ENCODE data around the gene C14orf132.
"Not testable (repeated sequence)": the region's sequence is repeated elsewhere in the genome, so short reads cannot be mapped to it uniquely, and the experiment has no call there.

The C14orf132 gene

DNA sequence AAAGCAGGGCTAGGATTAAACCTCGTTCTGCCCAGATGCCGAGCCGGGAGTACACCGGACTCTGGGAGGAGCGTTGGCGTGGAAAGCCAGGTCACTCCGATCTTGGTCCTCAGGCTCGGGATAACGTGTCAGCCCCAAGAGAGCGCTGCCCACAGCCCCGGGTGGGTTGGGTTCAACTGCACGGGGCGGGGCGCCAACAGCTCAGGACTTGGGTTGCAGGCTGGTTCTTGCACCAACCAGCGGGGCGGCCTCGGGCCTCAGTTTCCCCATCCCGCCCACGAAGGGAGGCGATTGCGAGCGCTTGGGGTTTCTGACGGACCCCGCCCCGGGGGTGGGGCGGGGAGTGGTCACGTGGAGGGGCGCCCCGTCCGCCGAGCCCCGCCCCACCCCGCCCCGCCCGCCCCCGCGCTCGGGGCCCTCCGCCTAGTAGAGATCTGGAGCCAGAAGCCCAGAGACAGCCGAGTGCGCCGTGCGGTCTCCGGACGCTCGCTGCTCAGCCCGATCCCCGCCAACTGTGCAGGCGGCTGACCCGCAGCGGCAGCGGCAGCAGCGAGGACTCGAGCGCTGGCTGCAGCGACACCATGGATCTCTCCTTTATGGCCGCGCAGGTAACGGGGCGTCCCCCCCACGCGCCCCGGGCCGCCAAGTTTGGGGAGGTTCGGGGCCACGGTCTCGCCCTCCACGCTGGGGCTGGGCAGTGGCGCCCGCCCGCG lies at the start of gene C14orf132:
TSS of gene C14orf132 (plus strand) at position 443 of the 713 bp plus-strand sequence. CDS start at position 582, 139 bp downstream.
- DNase-seq (ENCODE audit: low read depth) = peak; percentile 15

DNA sequence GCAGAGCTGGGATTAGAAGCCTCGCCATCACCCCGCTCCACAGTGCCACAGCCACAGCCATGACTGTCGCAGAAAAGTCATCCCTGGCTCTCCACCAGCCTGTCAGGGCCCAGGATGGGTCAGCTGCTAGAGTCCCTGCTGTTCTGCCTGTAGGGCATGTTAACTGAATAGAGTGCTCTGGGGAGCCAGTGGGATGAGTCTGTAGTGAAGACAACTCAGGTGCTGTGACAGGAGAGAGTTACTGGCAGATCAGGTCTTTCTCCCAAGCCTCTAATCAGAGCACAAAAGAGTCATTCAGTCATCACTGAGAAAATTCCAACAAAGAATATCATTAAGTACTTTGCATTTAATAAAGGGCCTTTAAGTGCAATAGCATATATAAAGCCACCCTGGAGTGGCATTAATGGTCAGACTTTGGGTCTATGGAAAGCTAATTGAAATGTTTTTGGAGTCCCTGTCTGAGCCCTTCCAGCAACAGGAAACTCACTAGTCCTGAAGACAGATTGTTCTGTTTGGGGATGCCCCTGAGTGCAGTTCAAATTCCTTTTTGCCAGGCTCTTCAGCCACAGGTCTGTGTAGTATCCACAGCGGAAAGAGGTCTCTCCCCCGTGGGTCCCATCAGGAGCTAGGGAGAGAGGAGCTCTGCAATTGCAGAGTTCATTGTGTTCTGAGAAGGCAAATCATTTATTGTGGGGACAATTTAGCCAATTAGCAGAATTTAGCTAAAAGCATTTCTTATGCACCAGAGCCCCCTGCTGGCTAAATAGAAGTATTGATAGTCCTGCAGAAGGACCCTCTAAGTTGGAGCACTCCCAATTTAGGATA lies 45.2 kb upstream of the C14orf132 start:
- DNase-seq (ENCODE audit: low read depth) = peak; percentile 21

DNA sequence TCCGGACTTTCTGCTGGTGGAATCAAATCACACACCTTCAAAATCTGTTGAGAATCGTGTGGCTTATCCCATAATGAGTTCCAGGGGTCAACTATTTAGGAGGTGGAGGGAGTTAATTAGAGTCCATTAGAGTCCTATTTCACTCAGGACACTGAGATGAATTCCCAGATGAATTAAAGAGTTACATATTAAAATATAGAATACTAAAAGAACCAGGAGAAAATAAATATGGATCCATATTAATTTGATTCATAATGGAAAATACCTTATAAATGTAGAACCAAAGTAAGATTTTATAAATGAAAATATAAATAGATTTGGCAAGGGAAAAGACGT lies 44.6 kb upstream of the C14orf132 start:
- DNase-seq (ENCODE audit: low read depth) = no peak

DNA sequence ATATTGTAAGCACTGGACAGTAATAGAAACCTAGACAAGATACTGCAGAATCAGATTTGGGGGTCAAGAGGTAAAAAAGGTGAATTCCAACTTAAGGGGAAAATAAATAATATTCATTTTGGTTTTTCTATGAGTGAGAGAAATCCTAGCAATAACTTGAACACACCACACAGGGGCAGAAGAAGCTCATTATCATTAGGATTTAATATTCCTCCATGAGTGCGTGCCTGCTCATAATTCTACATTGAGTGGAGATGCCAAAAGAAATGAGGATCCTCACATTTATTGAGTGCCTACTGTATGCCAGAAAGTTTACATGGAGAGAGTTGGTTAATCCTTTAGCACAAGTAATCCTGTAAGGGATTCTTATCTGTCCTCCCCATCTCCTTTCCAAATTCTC lies 40.5 kb upstream of the C14orf132 start:
- peak; percentile 5 for DNase-seq (ENCODE audit: low read depth)

DNA sequence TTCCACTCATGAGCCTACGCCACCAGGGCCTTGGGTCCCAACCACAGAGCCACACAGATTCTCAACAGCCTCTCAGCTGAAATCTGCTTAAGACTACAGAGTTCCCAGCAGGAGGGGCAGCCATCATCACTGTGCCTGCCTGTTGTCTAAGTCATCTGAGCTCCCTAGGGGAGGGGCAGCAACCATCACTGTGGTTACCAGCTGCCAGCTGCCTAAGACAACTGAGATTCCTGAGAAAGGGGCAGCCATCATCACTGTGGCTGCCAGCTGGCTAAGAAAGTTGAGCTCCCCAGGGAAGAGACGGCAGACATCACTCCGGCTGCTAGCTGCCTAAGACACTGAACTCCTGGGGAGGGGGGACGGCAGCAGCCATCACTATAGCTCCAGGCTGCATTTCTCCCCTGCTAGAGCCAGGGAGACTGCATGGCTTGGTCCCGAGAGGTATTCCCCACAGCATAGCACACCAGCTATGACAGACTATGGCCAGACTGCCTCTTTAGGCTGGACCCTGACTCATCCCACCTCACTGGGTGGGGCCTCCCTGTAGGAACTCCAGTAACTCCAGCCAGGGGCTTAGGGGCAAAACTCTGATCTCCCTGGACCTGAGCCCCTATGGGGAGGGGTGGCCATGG lies 37.2 kb upstream of the C14orf132 start:
- peak; percentile 9 for DNase-seq (ENCODE audit: low read depth)

DNA sequence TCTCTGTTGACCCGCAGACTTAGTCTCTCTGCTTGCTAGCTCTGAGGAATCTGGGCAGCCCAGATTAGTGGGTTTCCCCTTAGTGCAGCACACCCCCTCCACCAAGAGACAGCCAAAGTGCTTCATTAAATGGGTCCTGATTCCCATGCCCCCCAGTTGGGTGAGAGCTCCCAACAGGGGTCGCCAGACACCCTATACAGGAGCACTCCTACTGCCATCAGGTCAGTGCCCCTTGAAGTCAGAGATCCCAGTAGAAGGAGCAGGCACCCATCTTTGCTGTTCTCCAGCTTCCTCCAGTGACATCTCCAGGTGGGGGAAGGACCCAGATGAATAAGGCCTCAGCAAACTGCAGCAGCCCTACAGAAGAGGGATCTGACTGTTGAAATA lies 36.7 kb upstream of the C14orf132 start:
- DNase-seq (ENCODE audit: low read depth) = no peak

DNA sequence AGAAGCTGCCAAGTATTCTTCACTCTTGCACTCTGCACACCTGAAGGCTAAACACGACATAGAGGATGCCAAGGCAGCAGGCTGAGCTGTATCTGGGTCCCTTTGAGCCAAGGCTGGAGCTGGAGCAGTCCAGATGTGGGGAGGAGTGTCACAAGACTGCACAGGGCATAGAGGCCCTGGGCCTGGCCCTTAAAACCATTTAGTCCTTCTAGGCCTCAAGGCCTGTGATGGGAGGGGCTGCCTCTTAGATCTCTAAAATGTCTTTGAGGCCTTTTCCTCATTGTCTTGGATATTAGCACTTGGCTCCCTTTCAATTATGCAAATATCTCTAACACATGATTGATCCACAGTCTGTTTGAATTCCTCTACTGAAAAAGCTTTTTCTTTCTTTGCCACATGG lies 28.0 kb upstream of the C14orf132 start:
- no peak for DNase-seq (ENCODE audit: low read depth)

DNA sequence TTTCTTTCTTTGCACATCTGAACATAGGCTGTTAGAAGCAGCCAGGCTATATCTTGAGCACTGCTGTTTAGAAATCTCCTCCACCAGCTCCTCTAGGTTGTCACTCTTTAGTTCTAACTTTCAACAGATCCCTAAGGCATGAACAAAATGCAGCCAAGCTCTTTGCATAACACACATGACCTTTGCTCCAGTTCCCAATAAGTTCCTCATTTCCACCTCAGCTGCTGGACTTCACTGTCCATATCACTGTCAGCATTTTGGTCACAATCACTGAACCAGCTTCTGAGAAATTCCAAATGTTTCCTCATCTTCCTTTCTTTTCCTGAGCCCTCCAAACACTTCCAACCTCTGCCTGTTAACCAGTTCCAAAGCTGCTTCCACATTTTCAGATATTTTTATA lies 27.6 kb upstream of the C14orf132 start:
- DNase-seq (ENCODE audit: low read depth) = no peak

DNA sequence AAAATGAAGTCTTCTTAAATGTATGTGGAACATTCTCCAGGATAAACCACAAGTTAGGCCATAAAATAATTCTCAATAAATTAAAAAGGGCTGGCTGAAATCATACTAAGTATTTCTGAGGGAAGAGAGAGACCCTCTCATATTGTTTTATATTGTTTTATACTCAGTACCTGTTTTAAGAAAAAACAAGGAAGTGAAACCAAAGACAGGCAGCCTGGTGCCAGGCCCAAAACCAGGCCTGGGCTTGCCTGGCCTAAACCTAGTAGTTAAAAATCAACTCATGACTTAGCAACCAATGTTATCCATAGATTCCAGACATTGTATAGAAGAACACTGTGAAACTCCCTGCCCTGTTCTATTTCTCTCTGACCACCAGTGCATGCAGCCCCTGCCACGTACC lies 26.4 kb upstream of the C14orf132 start:
- DNase-seq (ENCODE audit: low read depth) = not testable (repeated sequence)

DNA sequence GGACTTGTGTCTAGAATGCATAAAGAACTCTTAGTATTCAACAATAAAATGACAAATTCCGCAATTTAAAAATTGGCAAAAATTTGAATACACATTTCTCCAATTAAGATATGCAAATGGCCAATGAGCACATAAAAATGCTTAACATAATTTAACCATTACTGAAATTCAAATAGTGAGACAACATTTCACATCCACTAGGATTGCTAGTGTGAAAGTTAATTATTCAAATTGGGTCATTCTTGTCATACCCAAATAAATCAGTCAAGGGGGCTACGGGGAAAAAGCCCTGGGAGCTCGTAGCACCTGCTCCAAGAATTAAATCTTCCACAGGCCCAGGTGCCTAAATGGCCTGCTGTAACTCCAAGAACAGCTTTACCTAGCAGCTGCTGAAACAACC lies 25.0 kb upstream of the C14orf132 start:
- DNase-seq (ENCODE audit: low read depth) = no peak

DNA sequence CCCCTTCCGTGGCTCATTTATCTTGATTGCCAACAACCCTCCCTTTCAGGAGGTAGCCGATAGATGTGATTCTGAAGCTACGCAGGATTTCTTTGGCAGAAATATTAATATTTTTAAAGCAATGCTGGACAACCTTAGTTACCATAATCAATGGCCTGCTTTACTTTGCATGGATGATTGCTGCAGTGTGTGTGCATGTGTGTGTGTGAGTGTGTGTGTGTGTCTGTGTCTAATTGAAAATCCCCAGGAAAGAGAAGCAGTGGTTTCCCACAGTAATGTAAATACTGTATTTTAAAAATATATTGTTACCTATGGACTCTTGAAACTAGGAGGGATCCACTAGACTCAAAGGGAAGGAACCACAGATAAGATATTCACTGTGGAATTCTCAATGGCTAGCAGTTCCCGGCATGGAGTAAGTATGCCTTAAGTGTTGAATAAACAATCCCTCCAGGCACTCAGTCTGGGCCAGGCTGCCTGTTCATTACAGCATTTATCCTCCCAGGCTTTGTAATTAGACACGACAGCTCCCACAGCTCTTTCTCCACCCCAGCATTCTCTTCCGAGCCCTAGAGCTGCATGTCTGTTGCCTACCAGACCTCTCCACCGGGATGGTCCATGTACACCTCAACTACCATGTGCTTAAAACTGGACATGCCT lies 22.5 kb upstream of the C14orf132 start:
- DNase-seq (ENCODE audit: low read depth) = no peak

DNA sequence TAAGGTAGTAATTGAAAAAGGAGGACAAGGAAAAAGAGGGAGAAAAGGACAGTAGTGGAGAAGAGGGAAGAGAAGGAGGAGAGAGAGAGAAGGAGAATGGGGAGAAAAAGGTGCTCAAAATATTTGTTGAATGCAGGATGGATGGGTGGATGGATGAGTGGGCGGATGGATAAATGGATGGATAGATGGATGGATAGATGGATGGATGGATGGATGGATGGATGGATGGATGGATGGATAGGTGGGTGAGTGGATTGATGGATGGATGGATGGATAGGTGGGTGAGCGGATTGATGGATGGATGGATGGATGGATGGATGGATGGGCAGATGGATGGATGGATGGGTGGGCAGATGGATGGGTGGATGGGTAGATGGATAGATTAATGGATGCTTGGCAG lies 21.3 kb upstream of the C14orf132 start:
- no peak for DNase-seq (ENCODE audit: low read depth)

DNA sequence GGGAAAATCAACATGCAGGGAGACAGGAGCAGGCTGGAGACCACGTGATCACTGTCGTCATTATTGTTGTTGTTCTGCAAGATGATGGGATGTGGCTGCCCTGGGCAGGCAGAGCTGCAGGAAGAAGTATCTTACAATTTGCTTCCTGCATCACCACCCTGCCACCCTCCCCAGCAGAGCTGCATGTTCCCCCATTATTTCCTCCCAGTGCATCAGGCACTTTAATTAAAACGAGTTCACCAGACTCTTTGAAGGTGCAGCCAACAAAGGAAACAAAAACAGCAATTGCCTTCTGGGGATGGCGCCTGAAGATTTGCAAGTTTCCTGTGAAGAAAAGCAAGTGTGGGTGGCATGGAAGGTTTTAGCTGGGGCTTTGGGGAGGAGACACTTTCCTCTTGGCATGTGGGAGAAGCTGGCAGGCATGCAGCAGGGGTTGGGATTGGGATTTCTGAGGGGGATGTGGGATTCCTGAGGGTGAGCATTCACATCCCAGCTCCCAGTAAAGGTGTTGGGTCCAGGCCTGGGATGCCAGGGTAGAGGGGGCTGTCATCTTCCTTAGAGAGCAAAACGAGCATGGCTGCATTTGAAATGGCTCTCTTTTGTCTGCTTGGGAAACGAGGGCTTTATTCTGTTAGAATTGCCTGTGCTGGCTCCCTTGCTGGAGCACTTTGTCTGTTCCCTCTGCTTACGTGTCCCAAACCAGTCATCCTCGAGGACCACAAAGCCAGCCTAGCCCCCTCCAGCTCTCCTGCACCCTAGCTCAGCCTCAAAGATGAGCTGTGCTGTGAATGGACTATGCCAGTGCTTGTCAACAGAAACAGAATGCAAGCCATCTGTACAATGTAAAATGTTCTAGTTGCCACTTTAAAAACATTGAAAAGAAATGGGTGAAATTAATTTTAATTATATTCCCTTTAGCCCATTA lies 11.5 kb upstream of the C14orf132 start:
- no peak for DNase-seq (ENCODE audit: low read depth)

DNA sequence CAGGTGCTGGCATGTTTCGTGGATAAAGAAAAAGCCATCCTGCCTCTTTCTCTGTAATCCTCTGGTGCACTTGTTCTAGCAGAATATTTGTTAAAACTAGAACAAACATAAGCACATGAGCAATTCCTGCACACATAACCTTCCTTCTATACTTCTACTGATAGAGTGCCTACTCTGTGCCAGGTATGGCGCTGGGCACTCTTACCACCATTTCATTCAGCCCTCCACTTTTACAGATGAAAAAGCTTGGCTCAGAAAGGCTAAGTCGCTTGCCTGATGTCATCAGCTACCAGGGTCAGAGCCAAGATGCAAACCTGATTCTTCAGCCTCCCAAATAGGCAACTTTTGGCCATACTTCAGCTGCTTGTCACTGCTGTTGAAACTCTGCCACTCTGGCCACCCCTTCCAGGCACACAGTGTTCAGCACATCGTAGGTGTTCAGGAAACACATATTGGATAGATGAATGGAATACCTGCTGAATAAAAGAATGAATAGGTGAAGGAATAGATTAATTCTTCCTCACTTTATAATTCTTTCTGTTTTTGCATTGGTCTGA lies 10.0 kb upstream of the C14orf132 start:
- DNase-seq (ENCODE audit: low read depth) = no peak

DNA sequence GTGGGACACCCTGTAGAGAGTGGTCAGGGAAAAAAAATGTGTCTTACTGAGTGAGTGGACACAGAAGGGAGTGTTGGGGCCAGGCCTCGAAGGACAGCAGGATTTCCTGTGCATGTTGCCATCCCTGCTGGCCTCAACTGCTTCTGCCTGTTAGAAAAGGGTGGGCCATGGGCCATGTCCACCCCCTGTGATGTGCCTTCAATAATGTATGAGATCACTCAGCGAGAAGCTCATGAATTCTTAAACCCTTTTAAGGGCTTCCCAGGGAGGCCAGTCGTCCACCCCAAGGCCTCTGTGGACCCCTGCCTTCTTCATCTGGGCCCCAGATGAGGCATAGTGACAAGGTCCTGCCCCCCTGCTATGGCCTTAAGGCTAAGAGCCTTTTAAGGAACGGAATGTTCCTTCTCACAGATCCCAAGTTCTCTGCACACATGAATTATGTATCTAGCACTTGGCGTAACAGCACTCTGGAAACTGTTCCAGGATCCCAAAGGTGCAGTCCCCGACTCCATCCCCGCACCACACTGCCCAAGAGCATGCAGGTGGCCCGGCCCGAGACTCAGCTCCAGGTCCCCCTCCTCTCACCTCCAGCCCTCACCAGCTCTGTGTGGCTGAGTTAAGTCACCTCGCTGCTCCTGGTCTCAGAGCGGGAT lies 8.9 kb upstream of the C14orf132 start:
- no peak for DNase-seq (ENCODE audit: low read depth)

DNA sequence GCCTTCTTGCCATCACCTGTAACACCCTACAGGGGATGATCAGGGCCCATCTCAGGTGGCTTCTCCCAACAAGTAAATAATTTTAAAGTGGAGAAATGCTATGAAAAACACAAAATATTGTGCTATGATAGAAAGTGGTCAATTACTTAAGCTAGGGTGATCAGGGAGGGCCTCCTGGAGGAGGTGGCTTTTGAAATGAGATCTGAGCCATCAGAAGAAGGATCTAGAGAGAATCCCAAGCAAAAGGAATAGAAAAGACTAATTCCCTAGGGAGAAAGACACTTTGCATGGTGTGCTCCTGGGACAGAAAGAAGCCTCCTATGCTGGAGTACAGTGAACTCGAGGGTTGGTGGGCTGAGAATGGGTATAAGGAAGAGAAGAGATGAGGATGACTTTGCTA lies 7.5 kb upstream of the C14orf132 start:
- no peak for DNase-seq (ENCODE audit: low read depth)

DNA sequence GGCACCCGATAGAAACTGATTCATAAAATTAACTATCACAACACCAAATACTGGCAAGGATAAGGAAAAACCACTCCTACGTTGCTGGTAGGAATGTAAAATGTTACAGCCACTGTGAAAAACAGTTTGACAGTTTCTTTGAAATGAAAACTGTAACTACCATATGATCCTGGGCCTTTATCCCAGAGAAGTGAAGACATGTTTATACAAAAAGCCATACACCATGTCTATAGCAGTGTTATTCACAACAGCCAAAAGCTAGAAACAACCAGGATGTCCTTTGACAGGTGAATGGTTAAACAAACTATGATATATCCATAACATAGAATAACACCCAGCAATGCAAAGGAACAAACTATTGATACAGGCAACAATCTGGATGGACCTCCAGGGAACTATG lies 3.7 kb upstream of the C14orf132 start:
- DNase-seq (ENCODE audit: low read depth) = no peak

DNA sequence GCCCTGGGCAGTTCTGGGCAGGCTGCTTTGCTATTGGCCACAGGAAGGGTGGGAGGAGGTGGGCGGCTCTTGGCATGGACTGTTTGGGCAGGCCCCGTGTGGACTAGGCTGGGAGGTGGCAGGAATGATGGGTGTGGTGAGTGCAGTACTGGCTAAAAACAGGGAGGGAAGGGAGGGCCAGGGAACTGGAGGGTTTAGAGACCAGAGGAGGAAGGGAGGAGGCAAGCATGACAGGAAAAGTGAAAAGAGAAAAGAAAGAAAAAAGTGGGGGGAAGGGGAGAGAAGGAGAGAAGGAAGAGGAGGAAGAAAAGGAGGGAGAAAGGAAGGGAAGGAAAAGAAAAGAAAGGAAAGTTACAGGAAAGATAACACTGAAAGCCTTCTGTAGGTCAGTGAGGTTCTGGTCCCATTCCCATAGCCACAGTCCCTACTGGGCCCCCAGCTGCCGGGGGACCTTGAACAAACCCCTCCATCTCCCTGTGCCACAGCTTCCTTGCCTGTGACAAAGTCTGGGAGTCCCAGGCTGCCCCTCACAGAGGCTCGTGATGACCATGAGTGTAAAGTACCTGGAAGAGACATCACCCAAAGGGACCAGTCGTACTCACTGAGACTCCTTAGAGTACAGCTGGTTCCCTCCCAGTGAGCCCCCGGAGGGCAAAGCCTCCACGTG lies 1.1 kb upstream of the C14orf132 start:
- DNase-seq (ENCODE audit: low read depth) = no peak

DNA sequence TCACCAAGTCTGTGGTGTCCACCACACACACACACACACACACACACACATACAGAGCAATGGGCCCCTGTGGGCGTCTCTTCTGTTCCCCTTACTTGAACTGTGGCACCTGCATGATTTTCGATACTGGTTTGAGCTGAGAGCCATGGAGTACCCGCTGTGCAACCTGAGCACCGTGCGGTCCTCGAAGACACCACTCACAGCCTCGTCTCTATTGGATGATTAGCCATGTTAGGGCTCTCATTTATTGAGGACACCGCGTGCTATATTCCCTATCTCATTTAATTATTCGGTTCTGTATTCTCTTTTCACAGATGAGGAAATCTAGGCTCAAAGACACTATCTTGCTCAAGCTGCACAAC lies 623 bp upstream of the C14orf132 start:
- DNase-seq (ENCODE audit: low read depth) = no peak

DNA sequence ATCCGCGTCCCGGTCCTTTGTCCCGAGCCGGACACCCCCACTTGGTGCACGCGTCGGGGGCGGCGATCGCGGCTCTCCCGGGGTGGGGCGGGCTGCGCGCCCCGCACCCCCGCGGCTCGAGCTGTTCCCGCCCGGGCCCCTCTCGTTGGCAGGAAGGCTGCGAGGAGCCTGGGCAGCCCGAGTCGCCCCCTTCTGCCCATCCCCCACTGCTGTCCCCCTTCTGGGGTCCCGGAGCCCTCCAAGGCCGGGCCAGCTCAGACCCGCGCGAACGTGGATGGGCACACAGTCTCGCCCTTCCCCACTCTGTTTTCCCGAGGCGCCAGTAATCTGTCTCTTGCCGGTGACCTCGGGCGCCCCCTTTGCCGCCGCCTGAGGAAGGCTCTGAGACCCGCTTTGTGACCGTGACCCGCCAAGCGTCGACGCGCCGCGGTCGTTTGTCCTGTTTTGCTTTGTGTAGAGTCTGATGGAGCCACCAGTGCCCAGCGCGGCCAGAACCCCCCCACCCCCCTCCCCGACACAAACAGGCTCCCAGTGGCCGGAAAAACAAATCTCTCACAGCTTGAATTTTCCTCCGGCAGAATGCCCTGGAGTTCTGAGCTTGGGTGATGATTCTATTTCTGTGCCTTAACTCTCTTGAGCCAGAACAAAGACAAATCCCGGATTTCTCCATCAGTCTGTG lies 610 bp downstream of the C14orf132 start:
- peak; percentile 8 for DNase-seq (ENCODE audit: low read depth)
